GM12875 (cell line): Measurements from ENCODE around the gene NKAIN2.

Source experiments
- H3K4me3 ChIP-seq: one replicate; pipeline ENCODE4 v1.5.1; 2011; ENCODE audit warnings: low read depth, low read length, control low read depth
- TF ChIP-seq, protein P1 (sequence below): IDR thresholded peaks from 2 replicates; pipeline ENCODE4 v1.5.1; 2011; ENCODE audit warnings: low read depth, mild to moderate bottlenecking, control low read depth, inconsistent platforms, low read length, moderate library complexity, borderline replicate concordance; ENCODE audit not compliant: insufficient read depth

NKAIN2 gene

GRCh38 chr6:124758663-124759062 is 955.0 kb downstream of the NKAIN2 start:
- H3K4me3 ChIP-seq = no peak overlapping the region

GRCh38 chr6:124765280-124765679 is 961.6 kb downstream of the NKAIN2 start:
- TF ChIP-seq, protein P1, sequence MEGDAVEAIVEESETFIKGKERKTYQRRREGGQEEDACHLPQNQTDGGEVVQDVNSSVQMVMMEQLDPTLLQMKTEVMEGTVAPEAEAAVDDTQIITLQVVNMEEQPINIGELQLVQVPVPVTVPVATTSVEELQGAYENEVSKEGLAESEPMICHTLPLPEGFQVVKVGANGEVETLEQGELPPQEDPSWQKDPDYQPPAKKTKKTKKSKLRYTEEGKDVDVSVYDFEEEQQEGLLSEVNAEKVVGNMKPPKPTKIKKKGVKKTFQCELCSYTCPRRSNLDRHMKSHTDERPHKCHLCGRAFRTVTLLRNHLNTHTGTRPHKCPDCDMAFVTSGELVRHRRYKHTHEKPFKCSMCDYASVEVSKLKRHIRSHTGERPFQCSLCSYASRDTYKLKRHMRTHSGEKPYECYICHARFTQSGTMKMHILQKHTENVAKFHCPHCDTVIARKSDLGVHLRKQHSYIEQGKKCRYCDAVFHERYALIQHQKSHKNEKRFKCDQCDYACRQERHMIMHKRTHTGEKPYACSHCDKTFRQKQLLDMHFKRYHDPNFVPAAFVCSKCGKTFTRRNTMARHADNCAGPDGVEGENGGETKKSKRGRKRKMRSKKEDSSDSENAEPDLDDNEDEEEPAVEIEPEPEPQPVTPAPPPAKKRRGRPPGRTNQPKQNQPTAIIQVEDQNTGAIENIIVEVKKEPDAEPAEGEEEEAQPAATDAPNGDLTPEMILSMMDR = no peak
- H3K4me3 ChIP-seq = no peak overlapping the region

More at GRCh38 chr6:124758663-124759062, 955.0 kb downstream of the NKAIN2 start:
- TF ChIP-seq, protein P1 = no peak

DNA sequence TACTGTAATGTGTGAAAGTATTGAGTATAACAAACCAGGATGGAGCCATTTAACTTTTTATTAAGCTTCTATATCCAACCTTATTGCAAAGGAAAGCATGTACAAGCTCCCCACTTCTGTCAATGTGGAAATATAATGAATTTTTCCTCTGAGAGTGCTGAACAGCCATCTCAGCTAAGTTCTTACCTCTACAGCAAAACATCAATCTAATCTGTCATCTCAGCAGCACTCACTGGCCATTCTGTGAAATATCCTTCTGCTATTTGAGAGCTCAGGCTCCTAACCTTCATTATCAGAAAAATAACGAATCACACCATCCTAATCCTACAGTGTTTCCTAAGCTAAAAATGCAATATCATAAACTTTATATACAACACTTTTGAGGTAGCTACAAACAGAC is 964.6 kb downstream of the NKAIN2 start:
- no peak overlapping the region for H3K4me3 ChIP-seq
- TF ChIP-seq, protein P1 = no peak

- no peak overlapping the region for H3K4me3 ChIP-seq
- TF ChIP-seq, protein P1 = no peak
Observed at GRCh38 chr6:124769811-124770544, 966.3 kb downstream of the NKAIN2 start.

DNA sequence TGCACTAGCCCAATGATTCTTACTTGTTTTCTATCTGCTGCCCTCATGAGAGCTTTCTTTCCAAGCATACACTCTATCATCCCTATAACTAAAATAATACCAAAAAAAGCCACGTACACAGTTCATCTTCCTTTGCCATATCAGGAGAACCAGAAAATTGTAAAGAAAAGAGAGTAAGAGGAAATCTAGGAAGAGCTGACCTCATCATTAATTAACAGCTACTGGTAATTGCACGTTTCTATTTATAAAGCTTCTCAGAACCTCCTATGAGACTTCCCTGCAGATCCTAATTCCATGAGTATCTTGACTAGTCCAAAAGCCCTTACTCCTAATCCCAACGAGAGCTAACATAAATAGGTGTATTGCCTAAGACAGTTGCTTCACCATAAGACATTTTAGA is 967.1 kb downstream of the NKAIN2 start:
- TF ChIP-seq, protein P1 = no peak
- H3K4me3 ChIP-seq = no peak overlapping the region

- TF ChIP-seq, protein P1 = no peak
- no peak overlapping the region for H3K4me3 ChIP-seq
Observed at GRCh38 chr6:124772733-124773319, 969.2 kb downstream of the NKAIN2 start.

GRCh38 chr6:124775121-124775520 is 971.5 kb downstream of the NKAIN2 start:
- TF ChIP-seq, protein P1 = no peak
- H3K4me3 ChIP-seq = no peak overlapping the region
